HG03378 (cell line): ENCODE results near the gene NXPH1.

ENCODE experiments used
- ATAC-seq: cut with Tn5 transposase; IDR thresholded peaks from one replicate; pipeline ENCODE4 v1.9.1; 2021; ENCODE audit warnings: mild to moderate bottlenecking, moderate library complexity; ENCODE audit not compliant: unreplicated experiment

NXPH1 gene

GRCh38 chr7:8491544-8492489 lies 58.4 kb downstream of the NXPH1 start:
- ATAC-seq: no peak

- ATAC-seq: no peak
Observed at GRCh38 chr7:8499128-8499527, 65.7 kb downstream of the NXPH1 start.

- ATAC-seq: no peak
Observed at GRCh38 chr7:8500286-8500685, 66.9 kb downstream of the NXPH1 start.

GRCh38 chr7:8507566-8507965 lies 74.2 kb downstream of the NXPH1 start:
- ATAC-seq: no peak

GRCh38 chr7:8509621-8510020 lies 76.2 kb downstream of the NXPH1 start:
- ATAC-seq: no peak

GRCh38 chr7:8511855-8512254 lies 78.4 kb downstream of the NXPH1 start:
- no peak for ATAC-seq

- ATAC-seq: no peak
Observed at GRCh38 chr7:8514781-8515519, 81.5 kb downstream of the NXPH1 start.

GRCh38 chr7:8515640-8516185 lies 82.3 kb downstream of the NXPH1 start:
- no peak for ATAC-seq

GRCh38 chr7:8516976-8517375 lies 83.6 kb downstream of the NXPH1 start:
- ATAC-seq: no peak

- no peak for ATAC-seq
Observed at GRCh38 chr7:8528311-8528710, 94.9 kb downstream of the NXPH1 start.

GRCh38 chr7:8531991-8532515 lies 98.6 kb downstream of the NXPH1 start:
- no peak for ATAC-seq

GRCh38 chr7:8536431-8536830 lies 103.0 kb downstream of the NXPH1 start:
- peak; percentile 92 for ATAC-seq

GRCh38 chr7:8549046-8549445 lies 115.6 kb downstream of the NXPH1 start:
- ATAC-seq: no peak

GRCh38 chr7:8560501-8560900 lies 127.1 kb downstream of the NXPH1 start:
- no peak for ATAC-seq

- no peak for ATAC-seq
Observed at GRCh38 chr7:8561449-8561848, 128.0 kb downstream of the NXPH1 start.

- ATAC-seq: no peak
Observed at GRCh38 chr7:8564281-8564680, 130.9 kb downstream of the NXPH1 start.

- no peak for ATAC-seq
Observed at GRCh38 chr7:8566016-8566415, 132.6 kb downstream of the NXPH1 start.

GRCh38 chr7:8567626-8568025 lies 134.2 kb downstream of the NXPH1 start:
- ATAC-seq: no peak

- no peak for ATAC-seq
Observed at GRCh38 chr7:8579661-8580194, 146.3 kb downstream of the NXPH1 start.

GRCh38 chr7:8581842-8582241 lies 148.4 kb downstream of the NXPH1 start:
- no peak for ATAC-seq

- ATAC-seq: no peak
Observed at GRCh38 chr7:8582728-8583127, 149.3 kb downstream of the NXPH1 start.
